Lower lobe of right lung (tissue), 2 donors: ENCODE measurements around the gene ARID4A. TPM values are rescaled to one million over a fixed set of nuclear protein-coding genes. Genes with fewer than 3 reads are reported as not detected.
"Not testable (repeated sequence)": the region's sequence is repeated elsewhere in the genome, so short reads cannot be mapped to it uniquely, and the experiment has no call there.

Experiments used
- ATAC-seq, 2 donors: fragments of 200-7000 bp; cut with Tn5 transposase; one replicate each; pipeline ENCODE4 v1.9.1; 2020 to 2022; ENCODE audit warnings: mild to moderate bottlenecking in 2 of 2, moderate library complexity in 2 of 2
- DNase-seq: peaks from one replicate; pipeline ENCODE4 v3.0.0-alpha.2; 2020
- H3K27ac ChIP-seq: fragments of 200-600 bp; one replicate; pipeline ENCODE4 v1.8.0; 2022
- H3K27me3 ChIP-seq: fragments of 200-600 bp; one replicate; pipeline ENCODE4 v1.8.0; 2022; ENCODE audit warnings: low read depth
- H3K36me3 ChIP-seq: fragments of 200-600 bp; one replicate; pipeline ENCODE4 v1.8.0; 2022; ENCODE audit warnings: mild to moderate bottlenecking
- H3K4me1 ChIP-seq: fragments of 200-600 bp; one replicate; pipeline ENCODE4 v1.8.0; 2022
- H3K4me3 ChIP-seq: fragments of 200-600 bp; one replicate; pipeline ENCODE4 v1.8.0; 2022; ENCODE audit warnings: mild to moderate bottlenecking
- H3K9me3 ChIP-seq: fragments of 200-600 bp; one replicate; pipeline ENCODE4 v1.8.0; 2022
- intact Hi-C: fragments of 100-400 bp; cut with DNase I; formaldehyde crosslinking; loops from one replicate; pipeline ENCODE4 v1.11.0; 2022
- total RNA-seq: library from RNA; stranded (reverse); fragmentation: NEBNext Ultra II Directional; extraction: Animal tissue kit (Norgen Biotek cat#: 25700); gene quantifications from one replicate; pipeline ENCODE4 v1.2.1, GENCODE V29; 2021
- TF ChIP-seq, protein P1 (sequence below): fragments of 200-600 bp; IDR thresholded peaks from one replicate; pipeline ENCODE4 v1.8.0; 2022; ENCODE audit warnings: antibody characterized with exemption, mild to moderate bottlenecking
- donor health status: DM: no; HTN: yes; CAD: no; lungs with severe emphysema.

ARID4A gene
- total RNA-seq, 1 donor from 2014 or later = 37.9 TPM

DNA sequence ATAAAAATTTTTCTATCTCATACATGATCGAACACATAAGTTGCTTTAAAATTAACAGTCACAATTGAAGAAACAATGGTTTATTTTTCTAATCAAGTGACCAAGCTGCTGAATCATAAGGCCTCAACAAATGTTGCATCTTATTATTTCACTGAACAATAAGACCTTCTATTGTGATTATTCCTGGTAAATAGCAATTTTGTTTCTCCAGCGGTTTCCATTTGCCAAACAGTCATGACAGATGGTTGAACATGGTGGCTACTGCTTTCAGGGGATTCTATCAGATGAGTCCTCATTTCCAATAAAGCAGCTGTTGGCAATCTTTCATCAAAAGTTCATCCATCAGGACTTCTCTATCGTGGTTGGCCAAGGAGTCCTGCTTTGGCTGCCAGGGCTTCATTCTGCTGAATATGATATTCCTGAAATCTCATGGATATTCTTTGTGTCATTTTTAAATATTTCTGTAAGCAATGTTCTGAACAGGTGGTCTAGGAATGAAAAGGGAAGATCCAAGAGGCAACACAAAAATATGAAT lies 110.4 kb downstream of the ARID4A start:
- intact Hi-C loops = no loop called here
- Histone ChIP-seq H3K9me3 (no peaks in the 10 kb centered on the region), H3K27me3 (no peaks in the 10 kb centered on the region), H3K4me3 (no peak overlapping the region), H3K27ac (no peak overlapping the region), H3K4me1 (no peaks in the 10 kb centered on the region), H3K36me3 (peaks cover 59% of the 10 kb centered on the region)
- ATAC-seq (no peak), DNase-seq (no peak)
- TF ChIP-seq, protein P1, sequence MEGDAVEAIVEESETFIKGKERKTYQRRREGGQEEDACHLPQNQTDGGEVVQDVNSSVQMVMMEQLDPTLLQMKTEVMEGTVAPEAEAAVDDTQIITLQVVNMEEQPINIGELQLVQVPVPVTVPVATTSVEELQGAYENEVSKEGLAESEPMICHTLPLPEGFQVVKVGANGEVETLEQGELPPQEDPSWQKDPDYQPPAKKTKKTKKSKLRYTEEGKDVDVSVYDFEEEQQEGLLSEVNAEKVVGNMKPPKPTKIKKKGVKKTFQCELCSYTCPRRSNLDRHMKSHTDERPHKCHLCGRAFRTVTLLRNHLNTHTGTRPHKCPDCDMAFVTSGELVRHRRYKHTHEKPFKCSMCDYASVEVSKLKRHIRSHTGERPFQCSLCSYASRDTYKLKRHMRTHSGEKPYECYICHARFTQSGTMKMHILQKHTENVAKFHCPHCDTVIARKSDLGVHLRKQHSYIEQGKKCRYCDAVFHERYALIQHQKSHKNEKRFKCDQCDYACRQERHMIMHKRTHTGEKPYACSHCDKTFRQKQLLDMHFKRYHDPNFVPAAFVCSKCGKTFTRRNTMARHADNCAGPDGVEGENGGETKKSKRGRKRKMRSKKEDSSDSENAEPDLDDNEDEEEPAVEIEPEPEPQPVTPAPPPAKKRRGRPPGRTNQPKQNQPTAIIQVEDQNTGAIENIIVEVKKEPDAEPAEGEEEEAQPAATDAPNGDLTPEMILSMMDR = no peak

DNA sequence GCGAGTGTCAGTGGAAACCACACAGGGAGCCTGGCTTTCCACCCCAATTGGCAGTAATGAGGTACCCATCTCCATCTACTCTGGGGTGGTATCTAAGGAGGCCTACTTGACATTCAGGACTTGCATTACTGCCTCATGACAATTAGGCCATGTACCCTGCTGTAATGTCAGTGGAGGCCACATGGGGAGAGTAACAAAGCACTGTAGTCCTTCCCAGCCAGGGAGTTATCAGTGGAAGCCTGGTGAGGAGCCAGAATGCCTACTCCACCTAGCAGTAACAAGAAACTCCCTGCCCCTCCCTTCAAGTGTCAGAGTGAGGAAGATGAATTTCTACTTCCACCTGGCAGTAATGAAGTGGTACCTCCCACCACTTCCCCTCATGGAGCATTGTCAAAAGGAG lies 116.5 kb downstream of the ARID4A start:
- Histone ChIP-seq H3K27ac (no peak overlapping the region), H3K4me3 (no peak overlapping the region), H3K36me3 (peaks cover 75% of the 10 kb centered on the region), H3K9me3 (no peaks in the 10 kb centered on the region), H3K4me1 (no peaks in the 10 kb centered on the region), H3K27me3 (no peaks in the 10 kb centered on the region)
- intact Hi-C loops = no loop called here
- ATAC-seq (no peak), DNase-seq (no peak)
- TF ChIP-seq, protein P1 = no peak

DNA sequence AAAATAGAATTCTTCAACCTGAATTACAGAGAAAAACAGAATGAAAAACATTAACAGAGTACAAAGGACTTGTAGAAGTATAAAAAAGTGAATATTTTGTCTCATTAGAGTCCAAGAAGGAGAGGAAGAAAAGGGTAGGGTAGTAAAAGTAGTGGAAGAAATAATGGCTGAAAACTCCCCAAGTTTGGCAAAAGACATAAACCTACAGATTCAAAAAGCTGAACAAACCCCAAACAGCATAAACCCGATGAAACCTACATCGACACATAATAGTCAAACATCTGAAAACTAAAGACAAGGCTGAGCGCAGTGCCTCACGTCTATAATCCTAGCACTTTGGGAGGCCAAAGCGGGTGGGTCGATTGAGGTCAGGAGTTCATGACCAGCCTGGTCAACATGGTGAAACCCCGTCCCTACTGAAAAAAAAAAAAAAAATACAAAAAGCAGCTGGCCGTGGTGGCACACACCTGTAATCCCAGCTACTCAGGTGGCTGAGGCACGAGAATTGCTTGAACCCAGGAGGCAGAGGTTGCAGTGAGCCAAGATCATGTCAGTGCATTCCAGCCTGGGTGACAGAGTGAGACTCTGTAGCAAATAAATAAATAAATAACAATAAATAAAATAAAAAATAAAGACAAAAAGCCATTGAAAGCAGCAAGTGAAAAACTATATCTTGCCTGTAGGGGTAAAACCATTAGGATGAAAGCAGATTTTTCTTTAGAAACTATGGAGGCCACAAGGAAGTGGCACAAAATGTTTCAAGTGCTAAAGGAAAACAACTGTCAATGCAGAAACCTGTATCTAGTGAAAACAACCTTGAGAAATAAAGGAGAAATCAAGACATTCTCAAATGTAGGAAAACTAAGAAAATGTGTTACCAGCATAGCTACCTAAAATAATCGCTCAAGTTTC lies 117.5 kb downstream of the ARID4A start:
- ATAC-seq (no peak), DNase-seq (no peak)
- Histone ChIP-seq H3K27ac (no peak overlapping the region), H3K4me3 (no peak overlapping the region), H3K4me1 (no peaks in the 10 kb centered on the region), H3K9me3 (no peaks in the 10 kb centered on the region), H3K27me3 (no peaks in the 10 kb centered on the region), H3K36me3 (peaks cover 73% of the 10 kb centered on the region)
- TF ChIP-seq, protein P1 = no peak
- intact Hi-C loops = no loop called here

DNA sequence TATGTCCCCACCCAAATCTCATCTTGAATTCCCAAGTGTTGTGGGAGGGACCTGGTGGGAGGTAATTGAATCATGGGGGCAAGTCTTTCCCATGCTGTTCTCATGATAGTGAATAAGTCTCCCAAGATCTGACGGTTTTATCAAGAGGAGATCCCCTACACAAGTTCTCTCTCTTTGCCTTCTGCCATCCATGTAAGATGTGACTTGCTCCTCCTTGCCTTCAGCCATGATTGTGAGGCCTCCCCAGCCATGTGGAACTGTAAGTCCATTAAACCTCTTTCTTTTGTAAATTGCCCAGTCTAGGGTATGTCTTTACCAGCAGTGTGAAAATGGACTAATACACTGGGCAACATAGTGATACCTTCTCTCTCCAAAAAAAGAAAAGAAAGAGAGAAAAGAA lies 118.6 kb downstream of the ARID4A start:
- H3K36me3 ChIP-seq = peaks cover 73% of the 10 kb centered on the region
- H3K27me3 ChIP-seq, intact Hi-C loops, DNase-seq, H3K4me3 ChIP-seq, H3K9me3 ChIP-seq, H3K27ac ChIP-seq, H3K4me1 ChIP-seq, ATAC-seq: not testable (repeated sequence)

Other genes starting within 250 kb of the ARID4A start
- gene ARMH4, start 146.3 kb upstream of the ARID4A start, total RNA-seq = 2.1 TPM
- gene ACTR10, start 98.4 kb upstream of the ARID4A start, total RNA-seq = 58.1 TPM
- 132 TPM for gene PSMA3, start 53.7 kb upstream of the ARID4A start, total RNA-seq
- gene TOMM20L, start 97.4 kb downstream of the ARID4A start, total RNA-seq = not detected
- 28.5 TPM for gene TIMM9, start 129.0 kb downstream of the ARID4A start, total RNA-seq
- gene KIAA0586, start 129.2 kb downstream of the ARID4A start, total RNA-seq = 13.8 TPM